Glutamatergic neuron (in vitro differentiated cells): ENCODE data around the gene MRO. TPM values are rescaled to one million over a fixed set of nuclear protein-coding genes. Genes with fewer than 3 reads are reported as not detected.
A peak's percentile ranks its signal among the peaks of the same experiment; 100 is the strongest.

Experiments
- DNase-seq: peaks from one replicate; pipeline ENCODE4 v3.0.0; 2022
- H3K27ac Mint-ChIP-seq: one replicate; pipeline ENCODE4 v1.8.0; 2020; ENCODE audit warnings: mild to moderate bottlenecking, mixed read lengths, inconsistent platforms; ENCODE audit not compliant: unreplicated experiment
- H3K27me3 Mint-ChIP-seq: one replicate; pipeline ENCODE4 v1.8.0; 2020; ENCODE audit warnings: mild to moderate bottlenecking, moderate library complexity, mixed read lengths, inconsistent platforms; ENCODE audit not compliant: unreplicated experiment
- H3K36me3 Mint-ChIP-seq: one replicate; pipeline ENCODE4 v1.8.0; 2020; ENCODE audit warnings: mild to moderate bottlenecking, mixed read lengths, inconsistent platforms; ENCODE audit not compliant: unreplicated experiment
- H3K4me1 Mint-ChIP-seq: one replicate; pipeline ENCODE4 v1.8.0; 2020; ENCODE audit warnings: mild to moderate bottlenecking, low read depth, mixed read lengths, inconsistent platforms; ENCODE audit not compliant: unreplicated experiment
- H3K4me3 Mint-ChIP-seq: one replicate; pipeline ENCODE4 v1.8.0; 2020; ENCODE audit warnings: mild to moderate bottlenecking, mixed read lengths, inconsistent platforms; ENCODE audit not compliant: unreplicated experiment
- H3K9me3 Mint-ChIP-seq: one replicate; pipeline ENCODE4 v1.8.0; 2020; ENCODE audit warnings: mild to moderate bottlenecking, moderate library complexity, mixed read lengths, inconsistent platforms; ENCODE audit not compliant: unreplicated experiment
- total RNA-seq: library from RNA; stranded (reverse); fragmentation: NEBNext Ultra II Directional; extraction: Animal tissue kit (Norgen Biotek cat#: 25700); gene quantifications from one replicate; pipeline ENCODE4 v1.2.1, GENCODE V29; 2021; ENCODE audit not compliant: unreplicated experiment
- TF ChIP-seq, protein P1 (sequence below): fragments of 200-600 bp; sonication (generic); IDR thresholded peaks from one replicate; pipeline ENCODE4 v1.5.0; 2021; ENCODE audit not compliant: partially characterized antibody, unreplicated experiment

The MRO gene
- total RNA-seq, 1 donor from 2014 or later, result not detected

DNA sequence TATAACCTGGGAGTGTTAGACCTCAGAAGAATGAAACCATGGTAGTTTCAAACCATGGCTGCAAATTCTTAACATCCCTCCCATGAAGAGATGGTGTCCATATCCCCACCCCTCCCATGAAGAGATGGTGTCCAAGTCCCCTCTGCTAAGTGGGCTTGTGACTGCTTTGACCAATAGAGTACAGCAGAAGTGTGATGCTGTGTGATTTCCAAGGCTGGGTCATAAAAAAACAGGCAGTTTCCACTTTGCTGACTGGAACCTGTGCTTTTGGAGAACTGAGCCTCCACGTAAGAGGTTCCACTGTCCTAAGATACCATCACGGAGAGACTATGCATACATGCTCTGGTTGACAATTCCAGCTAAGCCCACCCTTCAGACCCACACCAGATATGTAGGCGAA lies 65.5 kb downstream of the MRO start:
- Mint-ChIP-seq H3K4me3 (no peak overlapping the region), H3K27me3 (peaks cover 4% of the 10 kb centered on the region), H3K4me1 (peaks cover 6% of the 10 kb centered on the region), H3K36me3 (no peaks in the 10 kb centered on the region), H3K27ac (no peak overlapping the region), H3K9me3 (no peaks in the 10 kb centered on the region)
- no peak for DNase-seq
- TF ChIP-seq, protein P1, sequence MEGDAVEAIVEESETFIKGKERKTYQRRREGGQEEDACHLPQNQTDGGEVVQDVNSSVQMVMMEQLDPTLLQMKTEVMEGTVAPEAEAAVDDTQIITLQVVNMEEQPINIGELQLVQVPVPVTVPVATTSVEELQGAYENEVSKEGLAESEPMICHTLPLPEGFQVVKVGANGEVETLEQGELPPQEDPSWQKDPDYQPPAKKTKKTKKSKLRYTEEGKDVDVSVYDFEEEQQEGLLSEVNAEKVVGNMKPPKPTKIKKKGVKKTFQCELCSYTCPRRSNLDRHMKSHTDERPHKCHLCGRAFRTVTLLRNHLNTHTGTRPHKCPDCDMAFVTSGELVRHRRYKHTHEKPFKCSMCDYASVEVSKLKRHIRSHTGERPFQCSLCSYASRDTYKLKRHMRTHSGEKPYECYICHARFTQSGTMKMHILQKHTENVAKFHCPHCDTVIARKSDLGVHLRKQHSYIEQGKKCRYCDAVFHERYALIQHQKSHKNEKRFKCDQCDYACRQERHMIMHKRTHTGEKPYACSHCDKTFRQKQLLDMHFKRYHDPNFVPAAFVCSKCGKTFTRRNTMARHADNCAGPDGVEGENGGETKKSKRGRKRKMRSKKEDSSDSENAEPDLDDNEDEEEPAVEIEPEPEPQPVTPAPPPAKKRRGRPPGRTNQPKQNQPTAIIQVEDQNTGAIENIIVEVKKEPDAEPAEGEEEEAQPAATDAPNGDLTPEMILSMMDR, result no peak

DNA sequence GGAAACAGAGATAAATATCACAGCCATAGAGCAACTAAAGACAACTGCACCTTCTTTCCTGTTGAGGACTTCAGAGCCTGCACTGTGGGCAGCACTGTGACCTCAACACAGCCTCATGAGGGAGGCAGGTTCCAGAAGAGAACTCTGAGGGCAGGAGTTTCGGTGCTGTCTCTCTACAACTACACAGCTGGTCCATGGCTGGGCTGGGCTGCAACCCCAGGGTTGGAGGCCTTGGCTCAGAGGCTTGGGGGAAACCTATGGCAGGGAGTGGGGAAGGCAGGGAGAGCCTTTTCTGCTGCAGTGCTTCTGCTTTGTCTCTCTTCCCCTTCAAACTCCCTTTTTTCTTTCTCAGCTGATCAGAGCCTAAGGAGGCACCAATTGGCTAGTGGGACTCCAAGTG lies 66.5 kb downstream of the MRO start:
- no peak overlapping the region for H3K4me3 Mint-ChIP-seq
- H3K4me1 Mint-ChIP-seq, result peaks cover 12% of the 10 kb centered on the region
- H3K9me3 Mint-ChIP-seq, result no peaks in the 10 kb centered on the region
- peaks cover 4% of the 10 kb centered on the region for H3K27me3 Mint-ChIP-seq
- TF ChIP-seq, protein P1, result no peak
- no peaks in the 10 kb centered on the region for H3K36me3 Mint-ChIP-seq
- no peak for DNase-seq
- H3K27ac Mint-ChIP-seq, result no peak overlapping the region

DNA sequence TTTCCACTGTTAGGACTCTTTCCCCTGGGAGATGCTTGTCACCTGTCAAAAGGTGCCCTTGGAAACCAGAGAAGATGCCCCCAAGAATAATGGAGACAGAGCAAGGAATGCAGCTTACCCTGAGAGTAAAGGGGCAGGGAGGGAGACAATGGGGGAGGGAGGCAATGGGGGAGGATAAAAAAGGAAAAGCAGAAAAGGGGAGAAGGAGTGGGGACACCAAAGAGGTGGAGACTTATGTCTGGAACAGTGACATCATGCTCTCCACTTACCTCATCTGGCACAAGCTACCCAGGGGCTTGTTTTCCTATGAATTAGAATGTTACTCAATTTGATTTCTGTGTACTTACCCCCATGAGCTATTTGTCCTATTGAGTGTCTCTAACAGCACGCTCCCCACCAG lies 67.9 kb downstream of the MRO start:
- Mint-ChIP-seq H3K36me3 (no peaks in the 10 kb centered on the region), H3K9me3 (no peaks in the 10 kb centered on the region), H3K4me3 (no peak overlapping the region), H3K27ac (no peak overlapping the region), H3K27me3 (peaks cover 4% of the 10 kb centered on the region), H3K4me1 (peaks cover 13% of the 10 kb centered on the region)
- TF ChIP-seq, protein P1, result no peak
- no peak for DNase-seq

DNA sequence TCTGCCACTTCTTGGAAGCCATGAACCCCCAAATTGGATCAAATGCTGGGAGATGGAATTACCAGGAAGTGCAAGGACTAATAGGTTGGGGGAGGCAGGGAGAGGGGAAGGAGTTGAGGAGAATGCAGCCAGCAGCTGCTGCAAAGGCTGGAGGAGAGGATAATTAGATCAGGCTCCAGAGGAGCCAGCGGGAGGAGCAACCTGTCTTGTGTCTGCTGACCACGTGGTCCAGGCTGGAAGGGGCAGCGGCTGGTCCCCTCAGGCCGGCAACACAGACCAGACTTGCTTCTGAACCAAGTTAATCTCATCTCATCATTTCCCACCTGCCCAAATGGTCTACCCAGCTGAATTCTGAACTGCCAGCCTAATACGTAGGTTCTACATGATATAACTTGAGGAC lies 68.3 kb downstream of the MRO start:
- Mint-ChIP-seq H3K4me3 (no peak overlapping the region), H3K27ac (peak overlapping the region; percentile 33), H3K36me3 (no peaks in the 10 kb centered on the region)

DNA sequence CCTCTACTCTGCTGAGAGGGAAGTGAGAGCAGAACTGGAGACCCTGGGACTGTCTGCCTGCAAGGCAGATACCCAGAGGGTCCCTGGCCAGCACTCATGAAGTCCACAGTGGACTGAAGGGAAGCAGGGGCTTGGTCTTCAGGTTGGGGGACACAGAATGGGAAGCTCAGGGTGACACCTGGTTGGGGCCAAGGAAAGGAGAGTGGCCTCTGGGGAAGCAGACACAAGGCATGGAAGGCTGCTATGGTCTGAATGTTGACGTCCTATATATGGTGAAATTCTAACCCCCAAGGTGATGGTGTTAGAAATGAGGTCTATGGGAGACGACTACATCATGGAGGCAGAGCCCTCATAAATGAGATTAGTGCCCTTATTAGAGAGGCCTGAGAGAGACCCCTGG lies 69.3 kb downstream of the MRO start:
- H3K27ac Mint-ChIP-seq, result no peak overlapping the region
- H3K9me3 Mint-ChIP-seq, result no peaks in the 10 kb centered on the region
- no peaks in the 10 kb centered on the region for H3K36me3 Mint-ChIP-seq
- peaks cover 13% of the 10 kb centered on the region for H3K4me1 Mint-ChIP-seq
- peaks cover 4% of the 10 kb centered on the region for H3K27me3 Mint-ChIP-seq
- TF ChIP-seq, protein P1, result no peak
- no peak overlapping the region for H3K4me3 Mint-ChIP-seq
- no peak for DNase-seq

More for the DNA sequence above, 68.3 kb downstream of the MRO start:
- H3K4me1 Mint-ChIP-seq, result peaks cover 13% of the 10 kb centered on the region
- TF ChIP-seq, protein P1, result no peak
- peak; percentile 31 for DNase-seq
- H3K9me3 Mint-ChIP-seq, result no peaks in the 10 kb centered on the region
- H3K27me3 Mint-ChIP-seq, result peaks cover 4% of the 10 kb centered on the region
